GM19395 (cell line): ENCODE data around the gene METRN.

Source experiments
- ATAC-seq: cut with Tn5 transposase; IDR thresholded peaks from one replicate; pipeline ENCODE4 v1.9.1; 2021; ENCODE audit warnings: mild to moderate bottlenecking, moderate library complexity; ENCODE audit not compliant: unreplicated experiment

The METRN gene

GRCh38 chr16:722835-723633, 8.1 kb downstream of the METRN start:
- no peak for ATAC-seq

- ATAC-seq = no peak
These were observed 8.8 kb downstream of the METRN start for GRCh38 chr16:723695-724094.

GRCh38 chr16:724188-725040, 9.5 kb downstream of the METRN start:
- ATAC-seq = no peak

GRCh38 chr16:725041-725376, 10.1 kb downstream of the METRN start:
- no peak for ATAC-seq

- no peak for ATAC-seq
These were observed 10.7 kb downstream of the METRN start for GRCh38 chr16:725463-726187.

- ATAC-seq = no peak
These were observed 11.2 kb downstream of the METRN start for GRCh38 chr16:726188-726437.

GRCh38 chr16:726438-727290, 11.7 kb downstream of the METRN start, which contains the start of the genes CCDC78 and HAGHL:
TSS of gene CCDC78 (minus strand) at chr16:726443. CDS start at chr16:726367, 76 bp downstream.
TSS of gene HAGHL (plus strand) at chr16:727106. CDS start at chr16:727510, 404 bp downstream.
- no peak for ATAC-seq

GRCh38 chr16:727291-727977, 12.5 kb downstream of the METRN start:
- ATAC-seq = no peak

GRCh38 chr16:728131-728889, 13.4 kb downstream of the METRN start:
- ATAC-seq = no peak

GRCh38 chr16:728890-729744, 14.2 kb downstream of the METRN start:
- no peak for ATAC-seq

- no peak for ATAC-seq
These were observed 15.1 kb downstream of the METRN start for GRCh38 chr16:729768-730665.

- ATAC-seq = no peak
These were observed 16.0 kb downstream of the METRN start for GRCh38 chr16:730666-731509.

GRCh38 chr16:732332-732731, 17.4 kb downstream of the METRN start:
- no peak for ATAC-seq

- no peak for ATAC-seq
These were observed 18.0 kb downstream of the METRN start for GRCh38 chr16:732936-733335.

- no peak for ATAC-seq
These were observed 18.7 kb downstream of the METRN start for GRCh38 chr16:733382-734207.
